HCT116 (cell line): ENCODE results near the gene MIEF2. TPM values are rescaled to one million over a fixed set of nuclear protein-coding genes. Genes with fewer than 3 reads are reported as not detected.

Experiments
- ATAC-seq: fragments of 200-7000 bp; cut with Tn5 transposase; 2 replicates; pipeline ENCODE4 v1.9.1; 2020; ENCODE audit warnings: mild to moderate bottlenecking, moderate library complexity
- BruUV-seq: library from RNA; stranded (reverse); fragments of 400-500 nt; replicated peaks from 2 replicates; lab custom pipeline; 2021; lab: Mats Ljungman, UMichigan
- CTCF ChIA-PET: fragments of 300-600 bp; sonication (Branson Sonifier 250); formaldehyde crosslinking; loops from one replicate; lab custom pipeline; 2021; ENCODE audit warnings: antibody characterized with exemption; lab: Charles Lee
- POLR2A ChIA-PET: fragments of 300-600, 350-600 bp; sonication (Branson Sonifier 250); formaldehyde crosslinking; loops from one replicate; lab custom pipeline; 2021; ENCODE audit warnings: antibody characterized with exemption; lab: Charles Lee
- RAD21 ChIA-PET, 2 experiments: fragments of 300-600 bp; sonication (Branson Sonifier 250); formaldehyde crosslinking; loops; one replicate each; lab custom pipeline; 2023; ENCODE audit warnings: low total read pairs in 2 of 2; ENCODE audit not compliant: uncharacterized antibody in 2 of 2, unreplicated experiment in 2 of 2, low non-redundant PET in 1 of 2; lab: Charles Lee
- DNase-seq: peaks from one replicate; pipeline ENCODE4 v3.0.0-alpha.2; 2010; ENCODE audit warnings: low read depth, low spot score
- H2AFZ ChIP-seq: fragments of 200-600 bp; shearing (Covaris generic), sonication (generic); 2 replicates; pipeline ENCODE4 v1.6.1; 2017; ENCODE audit warnings: low read depth, mixed run types, mixed read lengths, antibody characterized with exemption, low read length; ENCODE audit not compliant: poor library complexity, severe bottlenecking
- H3K27ac ChIP-seq: 2 replicates; pipeline ENCODE4 v1.5.1; 2012; ENCODE audit warnings: low read depth, low read length
- H3K27me3 ChIP-seq: fragments of 200-600 bp; sonication (generic); 2 replicates; pipeline ENCODE4 v1.6.1; 2016; ENCODE audit warnings: mixed run types, low read length, mixed read lengths; ENCODE audit not compliant: insufficient read depth
- H3K36me3 ChIP-seq, 2 experiments: fragments of 200-500 bp in 1 of 2; fragments of 200-600 bp in 1 of 2; sonication (Bioruptor generic) in 1 of 2; sonication (generic) in 1 of 2; 2 replicates each; pipeline versions ENCODE4 v1.5.1 to v1.6.1; 2014 to 2016; ENCODE audit warnings: low read length in 2 of 2, inconsistent platforms in 1 of 2, mixed read lengths in 1 of 2, mixed run types in 1 of 2; ENCODE audit not compliant: insufficient read depth in 2 of 2, control insufficient read depth in 1 of 2
- H3K4me1 ChIP-seq, 2 experiments: fragments of 200-600 bp in 1 of 2; sonication (generic) in 1 of 2; 2 replicates each; pipeline versions ENCODE4 v1.5.1 to v1.6.1; 2012 to 2017; ENCODE audit warnings: low read length in 2 of 2, inconsistent platforms in 1 of 2, mild to moderate bottlenecking in 1 of 2, mixed read lengths in 1 of 2, mixed run types in 1 of 2, moderate library complexity in 1 of 2; ENCODE audit not compliant: insufficient read depth in 2 of 2, control insufficient read depth in 1 of 2
- H3K4me2 ChIP-seq: fragments of 200-600 bp; sonication (generic); 2 replicates; pipeline ENCODE4 v1.6.1; 2017; ENCODE audit warnings: mixed run types, low read length, mixed read lengths
- H3K4me3 ChIP-seq, 2 experiments: fragments of 200-600 bp in 1 of 2; sonication (generic) in 1 of 2; replicated peaks in 1 of 2; 2 replicates each; pipeline ENCODE4 v1.5.1; 2011 to 2016; ENCODE audit warnings: low read length in 2 of 2, control low read depth in 1 of 2, low read depth in 1 of 2, mild to moderate bottlenecking in 1 of 2, mixed read lengths in 1 of 2, mixed run types in 1 of 2
- H3K79me2 ChIP-seq: fragments of 200-600 bp; sonication (generic); 2 replicates; pipeline ENCODE4 v1.6.1; 2017; ENCODE audit warnings: mild to moderate bottlenecking, mixed run types, low read length, moderate library complexity, mixed read lengths; ENCODE audit not compliant: insufficient read depth
- H3K9ac ChIP-seq: fragments of 200-600 bp; sonication (generic); 2 replicates; pipeline ENCODE4 v1.6.1; 2016; ENCODE audit warnings: low read length, mixed read lengths
- H3K9me2 ChIP-seq: fragments of 200-600 bp; sonication (generic), shearing (Covaris generic); 2 replicates; pipeline ENCODE4 v1.6.1; 2017; ENCODE audit warnings: mixed run types, mild to moderate bottlenecking, moderate library complexity; ENCODE audit not compliant: insufficient read depth
- H3K9me3 ChIP-seq, 2 experiments: fragments of 200-500 bp in 1 of 2; fragments of 200-600 bp in 1 of 2; sonication (Bioruptor generic) in 1 of 2; sonication (generic) in 1 of 2; 2 replicates each; pipeline ENCODE4 v1.6.1; 2014 to 2017; ENCODE audit warnings: low read length in 2 of 2, mixed read lengths in 2 of 2, inconsistent platforms in 1 of 2, low read depth in 1 of 2, mild to moderate bottlenecking in 1 of 2, mixed run types in 1 of 2, moderate library complexity in 1 of 2; ENCODE audit not compliant: control insufficient read depth in 1 of 2, insufficient read depth in 1 of 2
- H4K20me1 ChIP-seq: fragments of 200-600 bp; sonication (generic), shearing (Covaris generic); 2 replicates; pipeline ENCODE4 v1.6.1; 2017; ENCODE audit warnings: mixed run types, mild to moderate bottlenecking, moderate library complexity; ENCODE audit not compliant: insufficient read depth
- ATF3 ChIP-seq: IDR thresholded peaks from 2 replicates; pipeline ENCODE4 v1.6.1; 2012
- CBX3 ChIP-seq: IDR thresholded peaks from 2 replicates; pipeline ENCODE4 v1.6.1; 2012; ENCODE audit warnings: low read depth
- ELF1 ChIP-seq: IDR thresholded peaks from 2 replicates; pipeline ENCODE4 v1.6.1; 2012; ENCODE audit warnings: low read depth, borderline replicate concordance
- EZH2 ChIP-seq: fragments of 200-600 bp; sonication (generic); IDR thresholded peaks from 2 replicates; pipeline ENCODE4 v1.6.1; 2017; ENCODE audit warnings: antibody characterized with exemption, mixed run types
- FOSL1 ChIP-seq: IDR thresholded peaks from 2 replicates; pipeline ENCODE4 v1.6.1; 2012; ENCODE audit warnings: low read depth
- JUND ChIP-seq: IDR thresholded peaks from 2 replicates; pipeline ENCODE4 v1.6.1; 2012
- MAX ChIP-seq: IDR thresholded peaks from 2 replicates; pipeline ENCODE4 v1.6.1; 2012
- POLR2A ChIP-seq: IDR thresholded peaks from 2 replicates; pipeline ENCODE4 v1.7.0; 2011; ENCODE audit warnings: borderline replicate concordance; ENCODE audit not compliant: insufficient read depth, insufficient read length; ENCODE audit errors: extremely low read depth
- RAD21 ChIP-seq: IDR thresholded peaks from 2 replicates; pipeline ENCODE4 v1.6.1; 2012; ENCODE audit warnings: low read depth, mild to moderate bottlenecking
- SIN3A ChIP-seq: IDR thresholded peaks from 2 replicates; pipeline ENCODE4 v1.6.1; 2012; ENCODE audit warnings: low read depth
- SP1 ChIP-seq: IDR thresholded peaks from 2 replicates; pipeline ENCODE4 v1.6.1; 2012; ENCODE audit warnings: low read depth
- SRF ChIP-seq: IDR thresholded peaks from 2 replicates; pipeline ENCODE4 v1.6.1; 2012; ENCODE audit warnings: low read depth
- ZBTB33 ChIP-seq: IDR thresholded peaks from 2 replicates; pipeline ENCODE4 v1.6.1; 2011; ENCODE audit warnings: mild to moderate bottlenecking, low read length, moderate library complexity; ENCODE audit not compliant: insufficient replicate concordance; ENCODE audit errors: extremely low read depth
- ZNF274 ChIP-seq: fragments of 200-500 bp; sonication (Bioruptor generic); IDR thresholded peaks from 2 replicates; pipeline ENCODE4 v1.6.1; 2014; ENCODE audit warnings: mild to moderate bottlenecking, low read depth, low read length, inconsistent platforms
- intact Hi-C: fragments of 100-400 bp; cut with micrococcal nuclease; formaldehyde crosslinking; loops from 2 replicates; pipeline ENCODE4 v1.10.0; 2022
- total RNA-seq: library from RNA; stranded (reverse); gene quantifications from one replicate; pipeline ENCODE4 v1.2.1, GENCODE V29; 2021; ENCODE audit not compliant: unreplicated experiment

The MIEF2 gene
- total RNA-seq, 1 experiment from 2014 or later: 9.3 TPM

GRCh38 chr17:18262641-18263040 is 2.2 kb downstream of the MIEF2 start:
- no peak overlapping the region for H3K9ac ChIP-seq
- H3K4me3 ChIP-seq: no peak overlapping the region
- no peaks in the 10 kb centered on the region for H4K20me1 ChIP-seq
- no peak overlapping the region; the same call in 1 of the 2 replicates for H3K27ac ChIP-seq
- H3K4me1 ChIP-seq: peaks cover 24 to 32% of the 10 kb centered on the region in 2 experiments
- DNase-seq (no peak), ATAC-seq (no peak)
- H3K9me2 ChIP-seq: no peaks in the 10 kb centered on the region
- ChIA-PET POLR2A (no interaction called here), RAD21 (no interaction called here), CTCF (no interaction called here)
- peaks cover 25% of the 10 kb centered on the region for H3K79me2 ChIP-seq
- no peaks in the 10 kb centered on the region for H3K27me3 ChIP-seq
- TF ChIP-seq ZNF274 (no peak), ZBTB33 (no peak), ELF1 (no peak), FOSL1 (no peak), POLR2A (no peak), SP1 (no peak), MAX (no peak), JUND (no peak), EZH2 (no peak), CBX3 (no peak), SIN3A (no peak), ATF3 (no peak), SRF (no peak), RAD21 (no peak)
- BruUV-seq: no TSS peak
- no peak overlapping the region for H3K4me2 ChIP-seq
- intact Hi-C loops: loop anchor here (5.0 kb wide), 1 partner anchor 50 kb away; the partner anchor contains the start of gene TOP3A
- no peaks in the 10 kb centered on the region for H3K9me3 ChIP-seq
- no peak overlapping the region for H2AFZ ChIP-seq
- peaks cover 5 to 8% of the 10 kb centered on the region in 2 experiments; a peak in 3 of 4 replicates for H3K36me3 ChIP-seq
